Measurements from ENCODE around the gene FAM43A. TPM values are rescaled to one million over a fixed set of nuclear protein-coding genes. Genes with fewer than 3 reads are reported as not detected.

Gene FAM43A
- total and polyA plus RNA-seq, 9 of the 15 experiments (the other 6 are each of a cell fraction or from before 2014, with no cell fraction given): 0.03 to 1.2 (median 0.21) TPM

DNA sequence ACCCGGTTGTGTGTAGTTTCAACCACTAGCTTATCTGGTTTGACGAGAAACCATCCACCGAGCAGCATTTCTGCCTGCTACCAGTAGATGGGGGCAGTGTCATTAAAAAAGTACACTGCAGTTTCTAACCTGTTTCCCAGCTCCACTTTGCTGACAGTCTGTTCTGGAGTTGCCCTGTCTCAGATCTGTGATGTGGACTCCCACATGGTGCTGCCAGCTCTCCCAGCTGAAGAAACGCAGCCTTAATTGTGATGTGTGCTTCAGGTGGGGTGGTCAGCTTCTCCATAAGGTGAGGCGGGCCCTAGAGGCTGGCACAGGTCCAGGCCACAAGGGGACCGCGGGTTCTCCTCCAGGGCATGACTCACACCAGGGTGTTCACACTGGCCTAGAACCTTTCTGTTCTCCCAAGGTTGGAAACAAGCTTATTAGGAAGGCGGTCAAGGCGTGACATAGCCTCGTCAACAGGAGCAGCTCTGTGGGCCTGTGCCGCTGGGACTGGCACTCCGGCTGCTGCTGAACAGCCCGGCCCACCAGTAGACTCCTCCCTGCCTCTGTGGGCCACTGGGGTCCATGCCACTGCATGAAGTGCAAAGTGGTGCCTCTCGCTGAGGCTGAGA lies 2.9 kb upstream of the FAM43A start (continued):
- TF ChIP-seq, protein P1, sequence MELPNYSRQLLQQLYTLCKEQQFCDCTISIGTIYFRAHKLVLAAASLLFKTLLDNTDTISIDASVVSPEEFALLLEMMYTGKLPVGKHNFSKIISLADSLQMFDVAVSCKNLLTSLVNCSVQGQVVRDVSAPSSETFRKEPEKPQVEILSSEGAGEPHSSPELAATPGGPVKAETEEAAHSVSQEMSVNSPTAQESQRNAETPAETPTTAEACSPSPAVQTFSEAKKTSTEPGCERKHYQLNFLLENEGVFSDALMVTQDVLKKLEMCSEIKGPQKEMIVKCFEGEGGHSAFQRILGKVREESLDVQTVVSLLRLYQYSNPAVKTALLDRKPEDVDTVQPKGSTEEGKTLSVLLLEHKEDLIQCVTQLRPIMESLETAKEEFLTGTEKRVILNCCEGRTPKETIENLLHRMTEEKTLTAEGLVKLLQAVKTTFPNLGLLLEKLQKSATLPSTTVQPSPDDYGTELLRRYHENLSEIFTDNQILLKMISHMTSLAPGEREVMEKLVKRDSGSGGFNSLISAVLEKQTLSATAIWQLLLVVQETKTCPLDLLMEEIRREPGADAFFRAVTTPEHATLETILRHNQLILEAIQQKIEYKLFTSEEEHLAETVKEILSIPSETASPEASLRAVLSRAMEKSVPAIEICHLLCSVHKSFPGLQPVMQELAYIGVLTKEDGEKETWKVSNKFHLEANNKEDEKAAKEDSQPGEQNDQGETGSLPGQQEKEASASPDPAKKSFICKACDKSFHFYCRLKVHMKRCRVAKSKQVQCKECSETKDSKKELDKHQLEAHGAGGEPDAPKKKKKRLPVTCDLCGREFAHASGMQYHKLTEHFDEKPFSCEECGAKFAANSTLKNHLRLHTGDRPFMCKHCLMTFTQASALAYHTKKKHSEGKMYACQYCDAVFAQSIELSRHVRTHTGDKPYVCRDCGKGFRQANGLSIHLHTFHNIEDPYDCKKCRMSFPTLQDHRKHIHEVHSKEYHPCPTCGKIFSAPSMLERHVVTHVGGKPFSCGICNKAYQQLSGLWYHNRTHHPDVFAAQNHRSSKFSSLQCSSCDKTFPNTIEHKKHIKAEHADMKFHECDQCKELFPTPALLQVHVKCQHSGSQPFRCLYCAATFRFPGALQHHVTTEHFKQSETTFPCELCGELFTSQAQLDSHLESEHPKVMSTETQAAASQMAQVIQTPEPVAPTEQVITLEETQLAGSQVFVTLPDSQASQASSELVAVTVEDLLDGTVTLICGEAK (IDR thresholded peaks at IDR 0.05): no peak
- TF ChIP-seq, protein P1 (CRISPR knock-in tag; IDR thresholded peaks at IDR 0.05): no peak
- TF ChIP-seq ZNF134 (CRISPR knock-in tag; conservative IDR thresholded peaks at IDR 0.05): no peak
- no peak for TF ChIP-seq SMARCC2 (IDR thresholded peaks at IDR 0.05; ENCODE audit: low read depth)
- TF ChIP-seq, protein P2, sequence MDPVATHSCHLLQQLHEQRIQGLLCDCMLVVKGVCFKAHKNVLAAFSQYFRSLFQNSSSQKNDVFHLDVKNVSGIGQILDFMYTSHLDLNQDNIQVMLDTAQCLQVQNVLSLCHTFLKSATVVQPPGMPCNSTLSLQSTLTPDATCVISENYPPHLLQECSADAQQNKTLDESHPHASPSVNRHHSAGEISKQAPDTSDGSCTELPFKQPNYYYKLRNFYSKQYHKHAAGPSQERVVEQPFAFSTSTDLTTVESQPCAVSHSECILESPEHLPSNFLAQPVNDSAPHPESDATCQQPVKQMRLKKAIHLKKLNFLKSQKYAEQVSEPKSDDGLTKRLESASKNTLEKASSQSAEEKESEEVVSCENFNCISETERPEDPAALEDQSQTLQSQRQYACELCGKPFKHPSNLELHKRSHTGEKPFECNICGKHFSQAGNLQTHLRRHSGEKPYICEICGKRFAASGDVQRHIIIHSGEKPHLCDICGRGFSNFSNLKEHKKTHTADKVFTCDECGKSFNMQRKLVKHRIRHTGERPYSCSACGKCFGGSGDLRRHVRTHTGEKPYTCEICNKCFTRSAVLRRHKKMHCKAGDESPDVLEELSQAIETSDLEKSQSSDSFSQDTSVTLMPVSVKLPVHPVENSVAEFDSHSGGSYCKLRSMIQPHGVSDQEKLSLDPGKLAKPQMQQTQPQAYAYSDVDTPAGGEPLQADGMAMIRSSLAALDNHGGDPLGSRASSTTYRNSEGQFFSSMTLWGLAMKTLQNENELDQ (CRISPR knock-in tag; IDR thresholded peaks at IDR 0.05; ENCODE audit: borderline replicate concordance): 0 out of 2 replicates have a peak, but pooled peaks have one; percentile 35
- TF ChIP-seq, protein P3, sequence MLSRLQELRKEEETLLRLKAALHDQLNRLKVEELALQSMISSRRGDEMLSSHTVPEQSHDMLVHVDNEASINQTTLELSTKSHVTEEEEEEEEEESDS (CRISPR knock-in tag; IDR thresholded peaks at IDR 0.05): no peak
- TF ChIP-seq, protein P4, sequence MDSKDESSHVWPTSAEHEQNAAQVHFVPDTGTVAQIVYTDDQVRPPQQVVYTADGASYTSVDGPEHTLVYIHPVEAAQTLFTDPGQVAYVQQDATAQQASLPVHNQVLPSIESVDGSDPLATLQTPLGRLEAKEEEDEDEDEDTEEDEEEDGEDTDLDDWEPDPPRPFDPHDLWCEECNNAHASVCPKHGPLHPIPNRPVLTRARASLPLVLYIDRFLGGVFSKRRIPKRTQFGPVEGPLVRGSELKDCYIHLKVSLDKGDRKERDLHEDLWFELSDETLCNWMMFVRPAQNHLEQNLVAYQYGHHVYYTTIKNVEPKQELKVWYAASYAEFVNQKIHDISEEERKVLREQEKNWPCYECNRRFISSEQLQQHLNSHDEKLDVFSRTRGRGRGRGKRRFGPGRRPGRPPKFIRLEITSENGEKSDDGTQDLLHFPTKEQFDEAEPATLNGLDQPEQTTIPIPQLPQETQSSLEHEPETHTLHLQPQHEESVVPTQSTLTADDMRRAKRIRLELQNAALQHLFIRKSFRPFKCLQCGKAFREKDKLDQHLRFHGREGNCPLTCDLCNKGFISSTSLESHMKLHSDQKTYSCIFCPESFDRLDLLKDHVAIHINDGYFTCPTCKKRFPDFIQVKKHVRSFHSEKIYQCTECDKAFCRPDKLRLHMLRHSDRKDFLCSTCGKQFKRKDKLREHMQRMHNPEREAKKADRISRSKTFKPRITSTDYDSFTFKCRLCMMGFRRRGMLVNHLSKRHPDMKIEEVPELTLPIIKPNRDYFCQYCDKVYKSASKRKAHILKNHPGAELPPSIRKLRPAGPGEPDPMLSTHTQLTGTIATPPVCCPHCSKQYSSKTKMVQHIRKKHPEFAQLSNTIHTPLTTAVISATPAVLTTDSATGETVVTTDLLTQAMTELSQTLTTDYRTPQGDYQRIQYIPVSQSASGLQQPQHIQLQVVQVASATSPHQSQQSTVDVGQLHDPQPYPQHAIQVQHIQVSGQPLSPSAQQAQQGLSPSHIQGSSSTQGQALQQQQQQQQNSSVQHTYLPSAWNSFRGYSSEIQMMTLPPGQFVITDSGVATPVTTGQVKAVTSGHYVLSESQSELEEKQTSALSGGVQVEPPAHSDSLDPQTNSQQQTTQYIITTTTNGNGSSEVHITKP (IDR thresholded peaks at IDR 0.05; ENCODE audit: partially characterized antibody): no peak
- TF ChIP-seq GTF2F1 (IDR thresholded peaks at IDR 0.05; ENCODE audit: low read depth, low read length): no peak
- TF ChIP-seq NR2C1 (IDR thresholded peaks at IDR 0.05): no peak
- TF ChIP-seq NR2C1 (tag; IDR thresholded peaks at IDR 0.05): no peak

Data from K562 (cell line).